GM12891 (cell line): ENCODE data around the gene TRPM1.

Source experiments
- DNase-seq: peaks from one replicate; pipeline ENCODE4 v3.0.0; 2011; ENCODE audit warnings: low spot score; ENCODE audit not compliant: insufficient read length
- FAIRE-seq: peaks from 2 replicates; lab custom pipeline; 2011; peaks lifted over from hg19 to GRCh38; lab: Jason Lieb, UNC
- PAX5 ChIP-seq: IDR thresholded peaks from 2 replicates; pipeline ENCODE4 v1.6.1; 2011; ENCODE audit warnings: low read length, moderate library complexity, mild to moderate bottlenecking; ENCODE audit not compliant: insufficient read depth, severe bottlenecking
- POLR2A ChIP-seq: IDR thresholded peaks from 2 replicates; pipeline ENCODE4 v1.6.1; 2011; ENCODE audit warnings: low read depth, low read length, control low read depth
- POLR2AphosphoS5 ChIP-seq: IDR thresholded peaks from 2 replicates; pipeline ENCODE4 v1.6.1; 2011; ENCODE audit warnings: low read depth, low read length, control low read depth
- POU2F2 ChIP-seq: IDR thresholded peaks from 2 replicates; pipeline ENCODE4 v1.6.1; 2011; ENCODE audit warnings: low read depth, mild to moderate bottlenecking, control low read depth, low read length, moderate library complexity
- SPI1 ChIP-seq: IDR thresholded peaks from 2 replicates; pipeline ENCODE4 v1.6.1; 2011; ENCODE audit warnings: low read depth, low read length, control low read depth
- TAF1 ChIP-seq: IDR thresholded peaks from 2 replicates; pipeline ENCODE4 v1.6.1; 2011; ENCODE audit warnings: low read depth, low read length, control low read depth

TRPM1 gene

GRCh38 chr15:31039961-31040360 is 61.6 kb downstream of the TRPM1 start:
- FAIRE-seq = no peak
- no peak for DNase-seq
- TF ChIP-seq TAF1 (no peak), POU2F2 (no peak), POLR2AphosphoS5 (no peak), SPI1 (no peak), POLR2A (no peak), PAX5 (no peak)

GRCh38 chr15:31037731-31038477 is 63.6 kb downstream of the TRPM1 start:
- DNase-seq (no peak), FAIRE-seq (no peak)
- no peak for TF ChIP-seq SPI1
- no peak for TF ChIP-seq POLR2AphosphoS5
- TF ChIP-seq TAF1 = no peak
- TF ChIP-seq PAX5 = no peak
- TF ChIP-seq POLR2A = no peak
- TF ChIP-seq POU2F2 = no peak

GRCh38 chr15:31036783-31037182 is 64.7 kb downstream of the TRPM1 start:
- FAIRE-seq (no peak), DNase-seq (no peak)
- TF ChIP-seq PAX5 (no peak), TAF1 (no peak), SPI1 (no peak), POLR2AphosphoS5 (no peak), POU2F2 (no peak), POLR2A (no peak)

DNA sequence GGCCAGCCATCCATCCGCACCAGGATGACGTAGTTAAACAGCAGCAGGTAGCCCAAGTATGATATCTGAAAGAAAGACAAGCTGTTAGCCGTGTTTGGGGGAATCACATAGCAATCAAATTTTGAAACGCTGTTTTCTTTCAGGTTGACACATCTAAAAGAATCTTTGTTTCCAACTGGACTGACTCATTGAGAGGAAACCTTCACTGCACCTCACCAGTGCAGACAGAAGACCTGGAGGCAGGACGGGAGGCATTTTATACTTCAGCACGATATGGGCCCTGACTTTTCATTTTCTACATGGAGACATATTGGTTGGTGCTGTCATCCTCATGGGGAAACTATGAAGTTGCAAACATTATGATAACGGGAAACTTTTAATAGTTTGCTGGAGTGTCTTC is 65.9 kb downstream of the TRPM1 start:
- no peak for DNase-seq
- no peak for FAIRE-seq
- no peak for TF ChIP-seq POU2F2
- no peak for TF ChIP-seq POLR2AphosphoS5
- no peak for TF ChIP-seq PAX5
- no peak for TF ChIP-seq SPI1
- TF ChIP-seq POLR2A = no peak
- no peak for TF ChIP-seq TAF1

DNA sequence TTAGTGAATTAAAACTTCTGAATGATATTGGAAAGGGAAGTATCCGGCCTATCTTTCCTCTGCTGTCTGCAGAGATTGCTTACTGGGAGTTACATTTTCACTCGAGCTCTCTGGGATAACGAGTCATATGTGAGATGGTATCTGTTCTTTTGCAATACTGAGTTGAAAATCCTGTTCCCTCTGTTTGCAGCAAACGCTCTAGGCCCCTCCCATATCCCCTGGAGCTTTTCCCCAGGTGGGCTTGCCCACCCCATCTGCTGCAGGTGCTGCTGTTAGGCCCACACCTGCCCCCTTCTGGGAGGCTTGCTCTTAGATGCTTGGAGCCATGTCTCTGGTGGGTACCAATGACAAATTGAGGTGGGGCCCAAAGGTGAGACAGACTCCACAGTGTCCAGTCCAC is 67.4 kb downstream of the TRPM1 start:
- FAIRE-seq = no peak
- no peak for DNase-seq
- TF ChIP-seq SPI1 (no peak), POU2F2 (no peak), POLR2A (no peak), PAX5 (no peak), POLR2AphosphoS5 (no peak), TAF1 (no peak)

GRCh38 chr15:31032961-31033371 is 68.6 kb downstream of the TRPM1 start:
- TF ChIP-seq POLR2AphosphoS5 = no peak
- no peak for TF ChIP-seq SPI1
- no peak for TF ChIP-seq PAX5
- no peak for TF ChIP-seq POLR2A
- TF ChIP-seq TAF1 = no peak
- TF ChIP-seq POU2F2 = no peak
- FAIRE-seq = no peak
- DNase-seq = no peak

DNA sequence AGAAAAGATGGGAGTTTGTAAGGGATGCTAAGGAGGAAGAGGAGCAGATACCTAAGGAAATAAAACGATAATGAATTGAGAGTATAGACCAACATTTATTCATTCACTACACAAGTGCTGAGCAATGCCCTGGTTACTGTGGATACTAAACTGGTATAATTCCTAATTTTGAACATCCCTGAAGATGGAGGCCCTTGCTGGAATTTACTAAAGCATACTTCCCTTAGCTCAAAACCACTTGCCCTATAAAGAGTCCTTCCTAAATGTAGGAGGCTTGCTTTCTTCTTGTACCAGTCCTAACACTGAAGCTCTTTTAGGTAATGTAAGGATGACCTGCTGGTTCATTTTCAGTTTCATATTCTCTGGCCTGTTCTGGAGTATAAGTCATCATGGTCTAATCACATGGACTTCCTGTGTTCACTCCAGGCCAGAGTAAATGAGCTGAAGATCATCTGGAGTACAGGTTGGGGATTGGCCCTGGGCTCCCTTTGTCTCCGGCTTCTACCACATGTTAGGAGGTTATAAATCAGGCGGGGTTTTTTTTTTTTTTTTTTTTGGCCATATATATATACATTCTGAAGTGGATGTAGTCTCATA is 70.0 kb downstream of the TRPM1 start:
- FAIRE-seq (peak; percentile 76), DNase-seq (no peak)
- no peak for TF ChIP-seq POLR2AphosphoS5
- TF ChIP-seq POLR2A = no peak
- no peak for TF ChIP-seq POU2F2
- TF ChIP-seq PAX5 = no peak
- no peak for TF ChIP-seq TAF1

DNA sequence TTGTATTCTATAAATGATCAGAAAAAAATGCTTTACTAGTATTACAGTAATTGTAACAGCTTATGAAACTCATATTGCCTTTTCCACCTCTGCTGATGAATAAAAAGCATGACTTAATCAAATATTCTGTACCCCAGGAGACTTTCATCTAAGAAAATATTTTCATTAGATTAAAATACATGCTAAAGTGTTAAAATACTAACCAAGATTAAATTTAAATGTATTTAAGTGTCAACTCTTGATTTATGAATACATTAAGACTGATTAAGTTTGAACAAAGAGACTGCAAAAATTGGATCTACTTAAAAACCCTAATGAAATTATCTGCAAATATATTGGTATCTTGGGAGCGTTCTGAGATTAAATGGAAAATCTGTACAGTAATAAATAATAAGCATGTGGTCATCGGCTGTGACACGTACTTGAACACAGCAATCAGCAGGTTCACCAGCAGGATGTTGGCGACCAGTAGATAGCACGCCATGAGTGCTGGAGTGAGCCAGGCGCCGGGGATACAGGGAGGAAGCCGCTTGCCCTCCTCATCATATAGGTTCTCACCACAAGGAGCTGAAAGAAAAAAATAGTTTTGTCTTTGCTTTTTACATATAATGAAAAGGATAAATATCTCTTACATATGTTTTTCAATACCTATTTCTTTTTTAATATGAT is 73.5 kb downstream of the TRPM1 start:
- no peak for DNase-seq
- no peak for FAIRE-seq
- TF ChIP-seq POLR2AphosphoS5 (no peak), SPI1 (no peak), POLR2A (no peak), PAX5 (no peak), TAF1 (no peak), POU2F2 (no peak)

DNA sequence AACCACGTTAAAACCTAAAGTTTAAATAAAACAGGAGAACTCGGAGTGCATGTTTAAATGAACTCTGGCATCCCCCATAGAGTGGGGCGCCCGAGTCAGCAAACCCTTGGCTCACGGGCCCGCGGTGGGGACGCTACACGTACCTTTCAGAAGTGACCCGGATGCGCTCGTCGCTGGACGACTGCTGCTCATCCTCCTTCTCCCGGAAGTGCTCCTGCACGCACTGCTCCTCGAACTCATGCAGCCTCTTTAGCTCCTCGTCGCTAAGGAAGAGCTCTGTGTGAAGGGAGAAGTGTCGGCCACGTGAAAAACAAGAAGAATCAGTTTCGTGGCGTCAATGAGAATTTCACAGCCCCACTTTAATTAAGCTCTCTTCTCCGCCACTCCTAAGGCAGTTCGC is 75.5 kb downstream of the TRPM1 start:
- TF ChIP-seq POLR2A (no peak), POU2F2 (no peak), SPI1 (no peak), PAX5 (no peak), POLR2AphosphoS5 (no peak), TAF1 (no peak)
- FAIRE-seq = no peak
- no peak for DNase-seq
